ENCODE measurements around the gene BCAS1.

DNA sequence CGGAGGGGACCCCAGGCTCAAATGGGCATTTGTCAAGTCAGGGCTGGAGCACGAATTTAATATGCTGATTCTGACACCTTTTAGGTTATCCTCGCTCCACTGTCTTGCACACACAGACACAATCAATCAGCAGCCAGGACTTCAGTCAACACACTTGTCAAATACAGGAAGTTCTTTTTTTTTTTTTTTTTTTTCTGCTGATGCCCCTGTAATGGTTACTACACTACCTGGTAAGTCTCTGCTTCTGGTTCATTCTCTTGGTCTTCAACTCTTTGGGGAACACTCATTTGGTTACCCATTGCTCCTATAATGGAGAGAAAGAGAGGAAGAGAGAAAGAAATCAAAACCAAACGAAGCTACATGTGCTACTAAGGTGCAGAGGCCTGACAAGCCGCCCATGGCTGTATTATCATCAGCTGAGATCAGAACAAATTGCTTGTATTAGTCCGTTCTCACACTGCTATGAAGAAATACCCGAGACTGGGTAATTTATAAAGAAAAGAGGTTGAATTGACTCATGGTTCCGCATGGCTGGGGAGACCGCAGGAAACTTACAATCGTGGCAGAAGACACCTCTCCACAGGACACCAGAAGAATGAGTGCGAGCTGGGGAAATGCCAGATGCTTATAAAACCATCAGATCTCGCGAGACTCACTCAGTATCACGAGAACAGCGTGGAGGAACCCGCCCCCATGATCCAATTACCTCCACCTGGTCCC, 11.8 kb downstream of the BCAS1 start:
- no peak for TF ChIP-seq POLR2A (IDR thresholded peaks at IDR 0.05)
- TF ChIP-seq, protein P1, sequence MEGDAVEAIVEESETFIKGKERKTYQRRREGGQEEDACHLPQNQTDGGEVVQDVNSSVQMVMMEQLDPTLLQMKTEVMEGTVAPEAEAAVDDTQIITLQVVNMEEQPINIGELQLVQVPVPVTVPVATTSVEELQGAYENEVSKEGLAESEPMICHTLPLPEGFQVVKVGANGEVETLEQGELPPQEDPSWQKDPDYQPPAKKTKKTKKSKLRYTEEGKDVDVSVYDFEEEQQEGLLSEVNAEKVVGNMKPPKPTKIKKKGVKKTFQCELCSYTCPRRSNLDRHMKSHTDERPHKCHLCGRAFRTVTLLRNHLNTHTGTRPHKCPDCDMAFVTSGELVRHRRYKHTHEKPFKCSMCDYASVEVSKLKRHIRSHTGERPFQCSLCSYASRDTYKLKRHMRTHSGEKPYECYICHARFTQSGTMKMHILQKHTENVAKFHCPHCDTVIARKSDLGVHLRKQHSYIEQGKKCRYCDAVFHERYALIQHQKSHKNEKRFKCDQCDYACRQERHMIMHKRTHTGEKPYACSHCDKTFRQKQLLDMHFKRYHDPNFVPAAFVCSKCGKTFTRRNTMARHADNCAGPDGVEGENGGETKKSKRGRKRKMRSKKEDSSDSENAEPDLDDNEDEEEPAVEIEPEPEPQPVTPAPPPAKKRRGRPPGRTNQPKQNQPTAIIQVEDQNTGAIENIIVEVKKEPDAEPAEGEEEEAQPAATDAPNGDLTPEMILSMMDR (IDR thresholded peaks at IDR 0.05): no peak
